Prostate gland (tissue), 2 donors: ENCODE data around the gene COL4A1. TPM values are rescaled to one million over a fixed set of nuclear protein-coding genes. Genes with fewer than 3 reads are reported as not detected.

Experiments
- DNase-seq: peaks from one replicate; pipeline ENCODE4 v3.0.0-alpha.2; 2019; ENCODE audit warnings: low spot score
- H3K27ac ChIP-seq, 2 donors: fragments of 200-600 bp; sonication (generic); 2 replicates each; pipeline ENCODE4 v1.5.1; 2017 to 2019
- H3K27me3 ChIP-seq: fragments of 200-600 bp; sonication (generic); replicated peaks from 2 replicates; pipeline ENCODE4 v1.5.1; 2019; ENCODE audit not compliant: insufficient read depth
- H3K36me3 ChIP-seq, 2 donors: fragments of 200-600 bp; sonication (generic); 1 replicate in 1 of 2; 2 replicates in 1 of 2; pipeline versions ENCODE4 v1.5.1 to v1.8.1; 2017 to 2019
- H3K4me1 ChIP-seq: fragments of 200-600 bp; sonication (generic); replicated peaks from 2 replicates; pipeline ENCODE4 v1.5.1; 2019
- H3K4me3 ChIP-seq, 2 donors: fragments of 200-600 bp; sonication (generic); 2 replicates each; pipeline ENCODE4 v1.5.1; 2017 to 2019
- H3K9me3 ChIP-seq: fragments of 200-600 bp; sonication (generic); 2 replicates; pipeline ENCODE4 v1.5.1; 2017
- CTCF ChIP-seq, 4 experiments: fragments of 200-600 bp in 2 of 4; fragments of 450-650 bp in 2 of 4; sonication (generic) in 2 of 4; IDR thresholded peaks; 1 replicate in 3 of 4; 2 replicates in 1 of 4; pipeline ENCODE4 v1.5.1; 2016 to 2019; ENCODE audit warnings: antibody characterized with exemption in 4 of 4, mild to moderate bottlenecking in 2 of 4, moderate library complexity in 2 of 4
- POLR2A ChIP-seq: fragments of 450-650 bp; IDR thresholded peaks from one replicate; pipeline ENCODE4 v1.6.1; 2016; ENCODE audit warnings: antibody characterized with exemption, mild to moderate bottlenecking
- POLR2AphosphoS5 ChIP-seq: sonication (generic); formaldehyde crosslinking; IDR thresholded peaks from one replicate; pipeline ENCODE4 v1.6.1; 2017; ENCODE audit warnings: antibody characterized with exemption
- WGBS: methylation state at CpG from one replicate; pipeline ENCODE4 v1.1.5; 2018; 5-methylcytosine and 5-hydroxymethylcytosine counted together
- intact Hi-C: fragments of 100-400 bp; cut with DNase I; formaldehyde crosslinking; loops from one replicate; pipeline ENCODE4 v1.14.2; 2022
- total RNA-seq, 2 donors: library from RNA; depleted of rRNA; stranded (reverse); fragments of >200 nt; gene quantifications; one replicate each; pipeline ENCODE4 v1.1.0, GENCODE V29; 2016

The COL4A1 gene
- total RNA-seq, 2 donors from 2014 or later, result 37.3 to 132 TPM

- H3K4me3 ChIP-seq, result peak overlapping the region; percentile 49 to 51
- TF ChIP-seq POLR2A (no peak), CTCF (IDR thresholded peaks at IDR 0.05) (no peak), POLR2AphosphoS5 (no peak)
- H3K9me3 ChIP-seq, result no peaks in the 10 kb centered on the region
- no peaks in the 10 kb centered on the region for H3K4me1 ChIP-seq
- H3K36me3 ChIP-seq, result no peaks in the 10 kb centered on the region
- intact Hi-C loops, result loop anchor here (5.0 kb wide), 2 partner anchors 88 to 103 kb away; no protein-coding TSS in a partner anchor
- WGBS, result 7% methylated on average over 31 of the region's 31 CpGs
- no peak for DNase-seq
- no peaks in the 10 kb centered on the region for H3K27me3 ChIP-seq
- peak overlapping the region; percentile 86 to 91 for H3K27ac ChIP-seq
These were observed 1.9 kb upstream of the COL4A1 start for GRCh38 chr13:110308656-110309359.

- H3K36me3 ChIP-seq, result no peaks in the 10 kb centered on the region
- H3K4me3 ChIP-seq, result peak overlapping the region; percentile 49 to 51
- no peak for DNase-seq
- H3K27me3 ChIP-seq, result no peaks in the 10 kb centered on the region
- WGBS, result under 1% methylated on average over 64 of the region's 64 CpGs
- H3K9me3 ChIP-seq, result no peaks in the 10 kb centered on the region
- peak overlapping the region; percentile 86 to 91 for H3K27ac ChIP-seq
- no peak for TF ChIP-seq CTCF (IDR thresholded peaks at IDR 0.05)
- no peak for TF ChIP-seq POLR2AphosphoS5
- no peak for TF ChIP-seq POLR2A
- no peaks in the 10 kb centered on the region for H3K4me1 ChIP-seq
- intact Hi-C loops, result loop anchor here (5.0 kb wide), 2 partner anchors 89 to 104 kb away; no protein-coding TSS in a partner anchor
These were observed 1.1 kb upstream of the COL4A1 start for GRCh38 chr13:110307767-110308655.

GRCh38 chr13:110306340-110306959, 507 bp downstream of the COL4A1 start:
- 2% methylated on average over 27 of the region's 53 CpGs for WGBS
- peak overlapping the region; percentile 86 to 91 for H3K27ac ChIP-seq
- peak overlapping the region; percentile 49 to 51 for H3K4me3 ChIP-seq
- no peak for TF ChIP-seq POLR2AphosphoS5
- TF ChIP-seq CTCF (IDR thresholded peaks at IDR 0.05), result no peak
- TF ChIP-seq POLR2A, result no peak
- no peak for DNase-seq
- no peaks in the 10 kb centered on the region for H3K4me1 ChIP-seq
- no peaks in the 10 kb centered on the region for H3K9me3 ChIP-seq
- intact Hi-C loops, result loop anchor here (5.0 kb wide), 2 partner anchors 91 to 106 kb away; no protein-coding TSS in a partner anchor
- no peaks in the 10 kb centered on the region for H3K36me3 ChIP-seq
- H3K27me3 ChIP-seq, result no peaks in the 10 kb centered on the region

- Histone ChIP-seq H3K4me1 (no peaks in the 10 kb centered on the region), H3K9me3 (no peaks in the 10 kb centered on the region), H3K27me3 (no peaks in the 10 kb centered on the region), H3K4me3 (peak overlapping the region; percentile 49 to 51), H3K36me3 (no peaks in the 10 kb centered on the region), H3K27ac (peak overlapping the region; percentile 86 to 91)
- intact Hi-C loops, result loop anchor here (5.0 kb wide), 2 partner anchors 91 to 106 kb away; no protein-coding TSS in a partner anchor
- TF ChIP-seq POLR2A (no peak), CTCF (IDR thresholded peaks at IDR 0.05) (no peak), POLR2AphosphoS5 (no peak)
- WGBS, result 2% methylated on average over 6 of the region's 6 CpGs
- no peak for DNase-seq
These were observed 1.0 kb downstream of the COL4A1 start for GRCh38 chr13:110305949-110306339.
